GM12878 (cell line): ENCODE results near the gene AAMP. TPM values are rescaled to one million over a fixed set of nuclear protein-coding genes. Genes with fewer than 3 reads are reported as not detected.

ENCODE experiments used
- ATAC-seq: fragments of 200-7000 bp; cut with Tn5 transposase; 3 replicates; pipeline ENCODE4 v1.9.1; 2020; ENCODE audit warnings: mild to moderate bottlenecking, moderate library complexity
- BruUV-seq: library from RNA; stranded (reverse); fragments of 400-500 nt; replicated peaks from 2 replicates; lab custom pipeline; 2021; lab: Mats Ljungman, UMichigan
- CTCF ChIA-PET: fragments of 300-600 bp; sonication (Branson Sonifier 250); formaldehyde crosslinking; extraction: SDS; loops from one replicate; lab custom pipeline; 2021; ENCODE audit warnings: inconsistent platforms; lab: Yijun Ruan, JAX
- POLR2A ChIA-PET: fragments of 350-600 bp; formaldehyde crosslinking; extraction: SDS; loops from one replicate; lab custom pipeline; 2021; ENCODE audit warnings: inconsistent platforms; lab: Charles Lee
- RAD21 ChIA-PET: fragments of 300-600 bp; sonication (Branson Sonifier 250); formaldehyde crosslinking; loops from one replicate; lab custom pipeline; 2023; ENCODE audit warnings: antibody characterized with exemption; ENCODE audit not compliant: unreplicated experiment; lab: Charles Lee
- SMC1A ChIA-PET: fragments of 300-600 bp; sonication (Branson Sonifier 250); formaldehyde crosslinking; loops from one replicate; lab custom pipeline; 2023; ENCODE audit not compliant: unreplicated experiment, uncharacterized antibody; lab: Charles Lee
- DNase-seq: peaks from one replicate; pipeline ENCODE4 v3.0.0-alpha.2; 2011; ENCODE audit warnings: low read depth, low spot score
- FAIRE-seq: peaks from 3 replicates; lab custom pipeline; 2011; peaks lifted over from hg19 to GRCh38; lab: Jason Lieb, UNC
- H2AFZ ChIP-seq: 2 replicates; pipeline ENCODE4 v1.6.0; 2011; ENCODE audit warnings: low read depth, low read length, control low read depth; ENCODE audit not compliant: control insufficient read depth
- H3K27ac ChIP-seq: 2 replicates; pipeline ENCODE4 v1.5.1; 2011; ENCODE audit warnings: control low read depth; ENCODE audit not compliant: control insufficient read depth, insufficient read depth
- H3K27me3 ChIP-seq, 2 experiments: replicated peaks in 1 of 2; 2 replicates each; pipeline versions ENCODE4 v1.6.0 to v1.6.1; 2011; ENCODE audit warnings: low read length in 1 of 2; ENCODE audit not compliant: control insufficient read depth in 2 of 2, insufficient read depth in 2 of 2
- H3K36me3 ChIP-seq, 2 experiments: 2 replicates each; pipeline ENCODE4 v1.5.1; 2011; ENCODE audit warnings: low read length in 1 of 2; ENCODE audit not compliant: control insufficient read depth in 2 of 2, insufficient read depth in 2 of 2
- H3K4me1 ChIP-seq: 2 replicates; pipeline ENCODE4 v1.6.1; 2011; ENCODE audit warnings: mild to moderate bottlenecking, low read length, moderate library complexity, mixed read lengths; ENCODE audit not compliant: control insufficient read depth, insufficient read depth
- H3K4me2 ChIP-seq: 2 replicates; pipeline ENCODE4 v1.6.0; 2011; ENCODE audit warnings: control low read depth; ENCODE audit not compliant: control insufficient read depth, insufficient read depth
- H3K4me3 ChIP-seq: fragments of 200-600 bp; sonication (generic); 2 replicates; pipeline ENCODE4 v1.5.1; 2016
- H3K79me2 ChIP-seq: 2 replicates; pipeline ENCODE4 v1.6.0; 2011; ENCODE audit warnings: low read length; ENCODE audit not compliant: control insufficient read depth, insufficient read depth
- H3K9ac ChIP-seq: 2 replicates; pipeline ENCODE4 v1.8.0; 2011; ENCODE audit warnings: low read length, control low read depth, mixed read lengths; ENCODE audit not compliant: control insufficient read depth, insufficient read depth
- H3K9me3 ChIP-seq: replicated peaks from 3 replicates; pipeline ENCODE4 v1.5.1; 2011; ENCODE audit warnings: mild to moderate bottlenecking, low read length; ENCODE audit not compliant: control insufficient read depth, insufficient read depth
- H4K20me1 ChIP-seq: 2 replicates; pipeline ENCODE4 v1.6.0; 2011; ENCODE audit not compliant: control insufficient read depth, insufficient read depth
- ATF7 ChIP-seq: fragments of 450-650 bp; IDR thresholded peaks from 2 replicates; pipeline ENCODE4 v1.6.1; 2016; ENCODE audit warnings: low read depth, mild to moderate bottlenecking
- ESRRA ChIP-seq: IDR thresholded peaks from 2 replicates; pipeline ENCODE4 v1.6.1; 2012; ENCODE audit warnings: mild to moderate bottlenecking, low read length, improper control_type of control experiment
- POLR2AphosphoS5 ChIP-seq: IDR thresholded peaks from 2 replicates; pipeline ENCODE4 v1.6.1; 2011; ENCODE audit warnings: mild to moderate bottlenecking, low read length, inconsistent platforms
- WGBS: methylation state at CpG from one replicate; pipeline ENCODE4 v1.1.6; 2016; ENCODE audit warnings: low lambda C conversion rate; ENCODE audit not compliant: insufficient replicate concordance, insufficient coverage; ENCODE audit errors: missing lambda C conversion rate; 5-methylcytosine and 5-hydroxymethylcytosine counted together
- in situ Hi-C: fragments of 300-500 bp; cut with MboI; formaldehyde crosslinking; loops from 9 replicates; pipeline ENCODE4 v1.14.3; 2018; ENCODE audit warnings: mixed read lengths
- intact Hi-C: fragments of 100-400 bp; cut with micrococcal nuclease; formaldehyde crosslinking; loops from one replicate; pipeline ENCODE4 v1.14.2; 2022; ENCODE audit not compliant: unreplicated experiment
- polyA plus RNA-seq, 11 experiments: library from polyadenylated mRNA; depleted of rRNA in 4 of 11; unstranded in 6 of 11; stranded (reverse) in 5 of 11; fragments of >200 nt; fragmentation: Nextera tagmentation in 4 of 11; fragmentation: Illumina TruSeq in 1 of 11; extraction: Ambion mirVana in 4 of 11; extraction: Trizol in 1 of 11; gene quantifications; 1 replicate in 1 of 11; 2 replicates in 10 of 11; pipeline versions ENCODE4 v1.2.1 to v1.2.3, GENCODE V29; 2011 to 2016; ENCODE audit warnings: inconsistent platforms in 2 of 11, missing spikeins in 2 of 11, low read depth in 1 of 11
- total RNA-seq, 4 experiments: library from RNA; depleted of rRNA in 3 of 4; stranded (reverse); fragments of >200 nt in 3 of 4; fragmentation: Illumina TruSeq in 1 of 4; extraction: Trizol in 1 of 4; gene quantifications; 2 replicates each; pipeline versions ENCODE4 v1.2.1 to v1.2.3, GENCODE V29; 2013 to 2021
- TF ChIP-seq, protein P1 (sequence below): IDR thresholded peaks from 2 replicates; pipeline ENCODE4 v1.6.1; 2011; ENCODE audit warnings: borderline replicate concordance, low read depth, mild to moderate bottlenecking, moderate library complexity, low read length; ENCODE audit not compliant: insufficient read depth, poor library complexity, severe bottlenecking

The AAMP gene
- total and polyA plus RNA-seq, 10 of the 15 experiments (the other 5 are each of a cell fraction or from before 2014, with no cell fraction given): 4.4 to 140 (median 81.9) TPM

DNA sequence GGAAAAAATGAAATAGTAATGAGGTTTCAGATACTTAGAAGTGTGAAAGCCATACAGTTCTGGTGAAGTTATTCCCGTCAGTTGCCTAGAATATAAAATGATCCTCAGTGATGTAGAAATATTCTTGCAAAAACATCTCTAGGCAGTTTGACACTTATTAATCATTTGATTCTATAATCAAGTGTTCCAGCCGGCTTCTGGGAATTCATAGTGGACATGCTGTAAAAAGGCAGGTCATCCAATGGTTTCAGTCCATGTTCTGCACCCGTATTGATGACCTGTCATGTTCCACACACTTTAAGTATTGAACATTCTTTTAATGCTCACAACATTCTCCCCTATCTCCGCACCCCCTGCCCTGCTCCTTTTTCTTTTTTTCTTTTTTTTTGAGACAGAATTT is 33.1 kb downstream of the AAMP start:
- no peaks in the 10 kb centered on the region for H3K27me3 ChIP-seq
- 91% methylated on average over 4 of the region's 4 CpGs for WGBS
- H2AFZ ChIP-seq: no peak overlapping the region
- CTCF ChIA-PET: interaction anchor here (0.9 kb wide), 1 partner anchor 17 kb away, joined by 4 read pairs; no protein-coding TSS in a partner anchor
- in situ Hi-C loops: no loop called here
- RAD21 ChIA-PET: no interaction called here
- intact Hi-C loops: no loop called here
- BruUV-seq: TSS peak; percentile 38
- H3K4me2 ChIP-seq: no peak overlapping the region
- SMC1A ChIA-PET: interaction anchor here (1.4 kb wide), 1 partner anchor 10 kb away, joined by 3 read pairs; no protein-coding TSS in a partner anchor
- H3K9me3 ChIP-seq: no peaks in the 10 kb centered on the region
- H3K79me2 ChIP-seq: peaks cover 1% of the 10 kb centered on the region
- DNase-seq: no peak
- ATAC-seq: no peak
- TF ChIP-seq ESRRA (no peak), POLR2AphosphoS5 (peak; percentile 65; the same call in 1 of the 2 replicates)
- H3K4me3 ChIP-seq: no peak overlapping the region
- peaks cover 3% of the 10 kb centered on the region for H4K20me1 ChIP-seq
- no peak for FAIRE-seq
- H3K27ac ChIP-seq: no peak overlapping the region
- H3K36me3 ChIP-seq: peaks cover 28 to 52% of the 10 kb centered on the region in 2 experiments
- POLR2A ChIA-PET: interaction anchor here (1.5 kb wide), 1 partner anchor 17 kb away, joined by 5 read pairs; no protein-coding TSS in a partner anchor
- no peaks in the 10 kb centered on the region for H3K4me1 ChIP-seq
- no peak overlapping the region for H3K9ac ChIP-seq

DNA sequence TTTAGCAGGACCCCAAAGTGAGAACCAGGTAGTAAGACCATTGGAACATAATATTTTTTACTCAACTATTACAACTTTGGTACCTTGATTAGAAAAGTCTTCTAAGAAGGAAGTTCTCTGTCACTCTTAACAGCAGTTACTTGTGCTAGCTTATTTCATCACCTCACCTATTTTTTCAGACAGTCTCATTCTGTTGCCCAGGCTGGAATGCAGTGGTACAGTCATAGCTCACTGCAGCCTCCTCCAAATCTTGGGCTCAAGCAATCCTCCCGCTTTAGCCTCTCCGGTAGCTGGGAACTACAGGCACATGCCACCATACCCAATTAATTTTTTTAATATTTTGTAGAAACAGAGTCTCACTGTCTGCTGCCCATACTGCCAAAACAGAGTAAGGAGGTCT is 34.9 kb downstream of the AAMP start:
- TF ChIP-seq, protein P1, sequence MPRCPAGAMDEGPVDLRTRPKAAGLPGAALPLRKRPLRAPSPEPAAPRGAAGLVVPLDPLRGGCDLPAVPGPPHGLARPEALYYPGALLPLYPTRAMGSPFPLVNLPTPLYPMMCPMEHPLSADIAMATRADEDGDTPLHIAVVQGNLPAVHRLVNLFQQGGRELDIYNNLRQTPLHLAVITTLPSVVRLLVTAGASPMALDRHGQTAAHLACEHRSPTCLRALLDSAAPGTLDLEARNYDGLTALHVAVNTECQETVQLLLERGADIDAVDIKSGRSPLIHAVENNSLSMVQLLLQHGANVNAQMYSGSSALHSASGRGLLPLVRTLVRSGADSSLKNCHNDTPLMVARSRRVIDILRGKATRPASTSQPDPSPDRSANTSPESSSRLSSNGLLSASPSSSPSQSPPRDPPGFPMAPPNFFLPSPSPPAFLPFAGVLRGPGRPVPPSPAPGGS: no peak
- no peak for TF ChIP-seq ATF7
- POLR2A ChIA-PET: interaction anchor here (0.6 to 1.6 kb wide), 2 partner anchors 19 to 24 kb away, joined by 3 to 4 read pairs; no protein-coding TSS in a partner anchor
- ATAC-seq: no peak
- no peak overlapping the region for H3K4me3 ChIP-seq
- no peak overlapping the region for H3K27ac ChIP-seq
- no TSS peak for BruUV-seq
- SMC1A ChIA-PET: interaction anchor here (1.3 to 1.5 kb wide), 2 partner anchors 8 to 12 kb away, joined by 3 to 4 read pairs; no protein-coding TSS in a partner anchor
- DNase-seq: no peak
- CTCF ChIA-PET: interaction anchor here (1.2 to 1.4 kb wide), 2 partner anchors 25 to 50 kb away, joined by 3 read pairs; no protein-coding TSS in a partner anchor
- no peak overlapping the region for H2AFZ ChIP-seq
- no peaks in the 10 kb centered on the region for H3K27me3 ChIP-seq
- H3K4me2 ChIP-seq: no peak overlapping the region
- RAD21 ChIA-PET: no interaction called here
- H3K4me1 ChIP-seq: peaks cover 10% of the 10 kb centered on the region
- no peak for FAIRE-seq
- H3K36me3 ChIP-seq: peaks cover 26 to 53% of the 10 kb centered on the region in 2 experiments
- intact Hi-C loops (no loop called here), in situ Hi-C loops (no loop called here)
- H3K79me2 ChIP-seq: peaks cover 18% of the 10 kb centered on the region
- no peak overlapping the region for H3K9ac ChIP-seq
- H4K20me1 ChIP-seq: peaks cover 3% of the 10 kb centered on the region; the same call in 1 of the 2 replicates
- no peaks in the 10 kb centered on the region for H3K9me3 ChIP-seq
- WGBS: 100% methylated on average over 2 of the region's 2 CpGs
